Lung (tissue), 12 donors: ENCODE results near the gene PACS1. TPM values are rescaled to one million over a fixed set of nuclear protein-coding genes. Genes with fewer than 3 reads are reported as not detected.
A peak's percentile ranks its signal among the peaks of the same experiment; 100 is the strongest.

ENCODE experiments used
- ATAC-seq: fragments of 200-7000 bp; cut with Tn5 transposase; one replicate; pipeline ENCODE4 v1.9.1; 2020; ENCODE audit warnings: moderate number of reproducible peaks; ENCODE audit not compliant: insufficient read depth, low FRiP score
- DNase-seq, 3 donors: peaks; one replicate each; pipeline ENCODE4 v3.0.0-alpha.2; 2013 to 2017
- H3K27ac ChIP-seq, 2 donors: one replicate each; pipeline ENCODE4 v1.5.1; 2013; ENCODE audit warnings: mild to moderate bottlenecking in 2 of 2, moderate library complexity in 2 of 2, control low read depth in 1 of 2, inconsistent platforms in 1 of 2, low read depth in 1 of 2, low read length in 1 of 2
- H3K27me3 ChIP-seq, 3 donors: one replicate each; pipeline ENCODE4 v1.5.1; 2013; ENCODE audit warnings: low read length in 2 of 3; ENCODE audit not compliant: control insufficient read depth in 3 of 3, insufficient read depth in 3 of 3
- H3K36me3 ChIP-seq, 4 donors: one replicate each; pipeline ENCODE4 v1.5.1; 2013; ENCODE audit warnings: low read length in 4 of 4, mild to moderate bottlenecking in 1 of 4, moderate library complexity in 1 of 4; ENCODE audit not compliant: control insufficient read depth in 4 of 4, insufficient read depth in 4 of 4
- H3K4me1 ChIP-seq, 5 donors: one replicate each; pipeline ENCODE4 v1.5.1; 2013; ENCODE audit warnings: low read length in 5 of 5, mild to moderate bottlenecking in 2 of 5, moderate library complexity in 1 of 5; ENCODE audit not compliant: control insufficient read depth in 5 of 5, insufficient read depth in 5 of 5
- H3K4me3 ChIP-seq: one replicate; pipeline ENCODE4 v1.5.1; 2013; ENCODE audit warnings: mild to moderate bottlenecking, control low read depth, moderate library complexity
- H3K9ac ChIP-seq, 2 donors: one replicate each; pipeline ENCODE4 v1.5.1; 2013; ENCODE audit warnings: low read length in 2 of 2, control low read depth in 1 of 2; ENCODE audit not compliant: insufficient read depth in 1 of 2
- H3K9me3 ChIP-seq, 4 donors: one replicate each; pipeline ENCODE4 v1.5.1; 2013; ENCODE audit warnings: low read length in 3 of 4, mild to moderate bottlenecking in 1 of 4, moderate library complexity in 1 of 4; ENCODE audit not compliant: control insufficient read depth in 4 of 4, insufficient read depth in 3 of 4
- WGBS, 2 donors: extraction: QIAGEN DNeasy Blood & Tissue Kit; methylation state at CpG; one replicate each; pipeline ENCODE4 v1.1.7; 2013; 5-methylcytosine and 5-hydroxymethylcytosine counted together
- polyA plus RNA-seq, 2 donors: library from polyadenylated mRNA; stranded (reverse); fragments of 200-250 nt; gene quantifications; one replicate each; pipeline ENCODE4 v1.2.1, GENCODE V29; 2013
- total RNA-seq, 2 donors: library from RNA; depleted of rRNA in 1 of 2; stranded (reverse); fragments of >200 nt in 1 of 2; gene quantifications; one replicate each; pipeline ENCODE4 v1.2.1, GENCODE V29; 2014 to 2021
- TF ChIP-seq, protein P1 (sequence below): IDR thresholded peaks from 2 replicates; pipeline ENCODE4 v1.5.1; 2012; ENCODE audit warnings: mild to moderate bottlenecking; ENCODE audit errors: control extremely low read depth, extremely low read depth
- donor health status: control.
- donor health status: control.
- donor health status: Bipolar disorder and iron deficiency.
- donor health status: healthy.
- donor health status: DM: yes; HTN: yes; CAD: no.

Gene PACS1
- total and polyA plus RNA-seq, 4 donors: 22.2 to 48.8 (median 34.7) TPM

DNA sequence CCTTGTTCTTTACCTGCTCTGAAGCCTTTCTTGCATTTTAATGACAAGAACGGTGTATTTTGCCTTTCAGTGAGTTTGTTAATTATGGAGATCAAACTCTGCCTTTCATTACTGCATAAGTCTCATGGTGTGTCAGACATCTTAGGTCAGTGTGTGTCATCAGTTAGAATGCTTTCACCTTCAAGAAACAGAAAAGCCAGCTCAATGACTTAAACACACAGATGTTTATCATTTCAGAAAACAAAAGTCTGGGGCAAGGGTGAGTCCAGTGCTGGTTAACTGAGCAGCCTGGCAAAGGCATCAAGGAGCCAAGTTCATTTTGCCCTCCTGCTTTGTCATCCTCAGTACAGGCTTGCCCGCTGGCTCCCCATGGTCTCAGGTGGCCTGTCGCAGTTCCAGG, 54.5 kb downstream of the PACS1 start:
- H3K27ac ChIP-seq: no peak overlapping the region
- H3K4me3 ChIP-seq: no peak overlapping the region
- no peak for DNase-seq
- no peak overlapping the region for H3K9ac ChIP-seq
- 92 to 98% methylated on average over 3 of the region's 3 CpGs for WGBS, 2 donors
- H3K4me1 ChIP-seq: peaks cover 6 to 13% (median 10%) of the 10 kb centered on the region in 5 donors
- H3K27me3 ChIP-seq: no peaks in the 10 kb centered on the region
- TF ChIP-seq, protein P1, sequence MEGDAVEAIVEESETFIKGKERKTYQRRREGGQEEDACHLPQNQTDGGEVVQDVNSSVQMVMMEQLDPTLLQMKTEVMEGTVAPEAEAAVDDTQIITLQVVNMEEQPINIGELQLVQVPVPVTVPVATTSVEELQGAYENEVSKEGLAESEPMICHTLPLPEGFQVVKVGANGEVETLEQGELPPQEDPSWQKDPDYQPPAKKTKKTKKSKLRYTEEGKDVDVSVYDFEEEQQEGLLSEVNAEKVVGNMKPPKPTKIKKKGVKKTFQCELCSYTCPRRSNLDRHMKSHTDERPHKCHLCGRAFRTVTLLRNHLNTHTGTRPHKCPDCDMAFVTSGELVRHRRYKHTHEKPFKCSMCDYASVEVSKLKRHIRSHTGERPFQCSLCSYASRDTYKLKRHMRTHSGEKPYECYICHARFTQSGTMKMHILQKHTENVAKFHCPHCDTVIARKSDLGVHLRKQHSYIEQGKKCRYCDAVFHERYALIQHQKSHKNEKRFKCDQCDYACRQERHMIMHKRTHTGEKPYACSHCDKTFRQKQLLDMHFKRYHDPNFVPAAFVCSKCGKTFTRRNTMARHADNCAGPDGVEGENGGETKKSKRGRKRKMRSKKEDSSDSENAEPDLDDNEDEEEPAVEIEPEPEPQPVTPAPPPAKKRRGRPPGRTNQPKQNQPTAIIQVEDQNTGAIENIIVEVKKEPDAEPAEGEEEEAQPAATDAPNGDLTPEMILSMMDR: no peak
- ATAC-seq: no peak
- no peaks in the 10 kb centered on the region for H3K36me3 ChIP-seq
- no peaks in the 10 kb centered on the region for H3K9me3 ChIP-seq

DNA sequence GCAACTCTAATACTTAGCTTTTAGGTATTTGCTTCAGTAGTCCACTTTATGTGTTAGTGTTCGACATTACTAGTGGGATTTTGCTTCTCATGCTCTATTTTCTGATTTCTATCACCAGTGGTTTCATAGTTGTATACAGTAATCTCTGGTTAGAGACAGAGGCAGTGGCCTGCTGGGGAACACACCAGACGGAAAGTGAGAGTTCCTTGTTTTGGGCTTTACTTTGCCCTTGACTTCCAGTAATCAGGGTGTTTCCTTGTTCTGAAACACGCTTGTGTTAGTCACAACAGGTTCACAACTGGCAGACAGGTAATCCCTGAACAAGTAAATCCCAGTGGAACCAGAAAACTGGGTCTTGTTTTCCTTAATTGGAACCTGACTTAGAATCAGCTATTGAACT, 56.0 kb downstream of the PACS1 start:
- no peak for ATAC-seq

DNA sequence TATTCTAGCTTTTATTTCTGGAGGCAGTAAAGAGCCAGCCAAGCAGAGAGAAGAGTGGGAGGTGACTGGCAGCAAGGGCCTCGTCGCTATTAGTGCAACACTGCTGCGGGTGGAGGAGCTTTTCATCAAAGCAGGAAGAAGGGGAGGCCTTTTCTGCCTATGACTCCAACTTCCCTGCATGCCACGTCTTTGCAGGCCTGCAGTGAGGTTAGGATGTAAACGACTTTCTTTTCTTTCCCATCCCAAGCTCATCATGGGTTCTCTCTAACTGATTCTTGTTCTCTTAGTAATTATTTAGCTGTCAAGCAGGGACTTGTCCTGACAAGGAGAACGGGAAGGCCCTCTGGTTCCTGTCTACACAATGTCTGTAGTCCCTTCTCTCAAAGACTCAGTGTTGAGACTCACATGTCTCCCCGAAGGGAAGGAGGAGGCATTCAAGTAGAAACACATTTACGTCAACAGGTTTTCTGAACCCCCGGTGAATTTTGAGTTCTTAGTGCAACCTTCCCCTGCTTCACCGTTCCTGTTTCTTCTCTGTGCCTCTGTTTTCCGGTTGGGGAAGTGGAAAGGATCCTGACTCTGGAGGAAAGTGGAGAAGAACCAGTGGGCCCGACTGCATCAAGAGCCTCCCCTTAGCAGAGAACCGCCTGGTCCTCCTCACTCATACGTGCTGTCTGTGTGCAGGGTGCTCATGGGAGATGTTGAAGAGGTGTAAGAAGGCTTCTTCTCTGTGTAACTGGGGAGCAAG, 56.9 kb downstream of the PACS1 start:
- Histone ChIP-seq H3K27me3 (no peaks in the 10 kb centered on the region), H3K9me3 (no peaks in the 10 kb centered on the region), H3K27ac (peak overlapping the region; percentile 12 to 72), H3K36me3 (no peaks in the 10 kb centered on the region), H3K4me1 (peaks cover 5 to 13% (median 8%) of the 10 kb centered on the region in 5 donors), H3K9ac (no peak overlapping the region), H3K4me3 (no peak overlapping the region)
- 17 to 36% methylated on average over 14 of the region's 14 CpGs for WGBS, 2 donors
- peak; percentile 43 to 75 (median 47) for DNase-seq
- TF ChIP-seq, protein P1: no peak
- ATAC-seq: peak; percentile 70

More for the DNA sequence above, 56.0 kb downstream of the PACS1 start:
- Histone ChIP-seq H3K27ac (peak overlapping the region in 1 of 2 donors; percentile 33), H3K4me3 (no peak overlapping the region), H3K9me3 (no peaks in the 10 kb centered on the region), H3K9ac (no peak overlapping the region), H3K27me3 (no peaks in the 10 kb centered on the region), H3K4me1 (peaks cover 5 to 13% (median 8%) of the 10 kb centered on the region in 5 donors), H3K36me3 (no peaks in the 10 kb centered on the region)
- DNase-seq: no peak
- WGBS, 2 donors: 41 to 57% methylated on average over 3 of the region's 3 CpGs
- TF ChIP-seq, protein P1: no peak

DNA sequence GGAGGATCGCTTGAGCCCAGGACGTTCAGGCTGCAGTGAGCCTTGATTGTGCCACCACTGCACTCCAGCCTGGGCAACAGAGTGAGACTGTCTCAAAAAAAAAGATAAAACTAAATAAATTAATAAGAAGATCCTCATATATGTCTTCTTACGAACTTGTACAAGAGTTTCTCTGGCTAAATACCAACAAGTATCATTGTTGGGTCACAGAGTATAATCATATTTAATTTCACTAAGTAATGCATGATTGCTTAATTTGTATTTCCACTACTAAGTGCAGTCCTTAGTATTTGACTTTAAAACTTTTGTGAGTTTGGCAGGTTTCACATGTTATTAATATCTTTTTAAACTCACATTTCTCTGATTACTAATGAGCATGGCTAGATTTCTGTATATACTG, 60.9 kb downstream of the PACS1 start:
- WGBS, 2 donors: 71 to 78% methylated on average over 3 of the region's 3 CpGs
- TF ChIP-seq, protein P1: no peak
- ATAC-seq: no peak

More for the DNA sequence above, 60.9 kb downstream of the PACS1 start:
- DNase-seq: no peak
- no peaks in the 10 kb centered on the region for H3K36me3 ChIP-seq
- no peak overlapping the region for H3K9ac ChIP-seq
- no peaks in the 10 kb centered on the region for H3K27me3 ChIP-seq
- H3K27ac ChIP-seq: no peak overlapping the region
- no peak overlapping the region for H3K4me3 ChIP-seq
- peaks cover 5 to 13% (median 8%) of the 10 kb centered on the region in 5 donors for H3K4me1 ChIP-seq
- no peaks in the 10 kb centered on the region for H3K9me3 ChIP-seq
